LNCaP clone FGC (cell line): Measurements from ENCODE around the gene PLPPR2.
A peak's percentile ranks its signal among the peaks of the same experiment; 100 is the strongest.
"Not testable (repeated sequence)": the region's sequence is repeated elsewhere in the genome, so short reads cannot be mapped to it uniquely, and the experiment has no call there.

Source experiments
- DNase-seq: peaks from one replicate; pipeline ENCODE4 v3.0.0-alpha.2; 2011; ENCODE audit warnings: low read depth
- H3K4me3 ChIP-seq: 2 replicates; pipeline ENCODE4 v1.5.1; 2011; ENCODE audit warnings: mild to moderate bottlenecking, low read depth, low read length, control low read depth
- CTCF ChIP-seq: IDR thresholded peaks from 2 replicates; pipeline ENCODE4 v1.5.1; 2012; ENCODE audit warnings: mild to moderate bottlenecking; ENCODE audit not compliant: control insufficient read depth, insufficient read depth; ENCODE audit errors: extremely low read depth

PLPPR2 gene

GRCh38 chr19:11324079-11324661 is 31.1 kb upstream of the PLPPR2 start:
- peak overlapping the region; percentile 25 for H3K4me3 ChIP-seq
- TF ChIP-seq CTCF: no peak
- peak; percentile 76 for DNase-seq

GRCh38 chr19:11324748-11325389 is 30.4 kb upstream of the PLPPR2 start:
- H3K4me3 ChIP-seq: no peak overlapping the region
- no peak for DNase-seq
- no peak for TF ChIP-seq CTCF

GRCh38 chr19:11325544-11325943 is 29.7 kb upstream of the PLPPR2 start:
- no peak for TF ChIP-seq CTCF
- DNase-seq: no peak
- H3K4me3 ChIP-seq: no peak overlapping the region

- H3K4me3 ChIP-seq: no peak overlapping the region
- no peak for DNase-seq
- no peak for TF ChIP-seq CTCF
Observed at GRCh38 chr19:11330127-11330526, 25.1 kb upstream of the PLPPR2 start.

- no peak overlapping the region for H3K4me3 ChIP-seq
- DNase-seq: no peak
- no peak for TF ChIP-seq CTCF
Observed at GRCh38 chr19:11331502-11331901, 23.7 kb upstream of the PLPPR2 start.

- TF ChIP-seq CTCF: no peak
- no peak for DNase-seq
- no peak overlapping the region for H3K4me3 ChIP-seq
Observed at GRCh38 chr19:11332822-11333221, 22.4 kb upstream of the PLPPR2 start.

- H3K4me3 ChIP-seq, DNase-seq: not testable (repeated sequence)
Observed at GRCh38 chr19:11333838-11334237, 21.4 kb upstream of the PLPPR2 start.
